Measurements from ENCODE around the gene EVC.
"Not testable (repeated sequence)": the region's sequence is repeated elsewhere in the genome, so short reads cannot be mapped to it uniquely, and the experiment has no call there.

- TF ChIP-seq, protein P1, sequence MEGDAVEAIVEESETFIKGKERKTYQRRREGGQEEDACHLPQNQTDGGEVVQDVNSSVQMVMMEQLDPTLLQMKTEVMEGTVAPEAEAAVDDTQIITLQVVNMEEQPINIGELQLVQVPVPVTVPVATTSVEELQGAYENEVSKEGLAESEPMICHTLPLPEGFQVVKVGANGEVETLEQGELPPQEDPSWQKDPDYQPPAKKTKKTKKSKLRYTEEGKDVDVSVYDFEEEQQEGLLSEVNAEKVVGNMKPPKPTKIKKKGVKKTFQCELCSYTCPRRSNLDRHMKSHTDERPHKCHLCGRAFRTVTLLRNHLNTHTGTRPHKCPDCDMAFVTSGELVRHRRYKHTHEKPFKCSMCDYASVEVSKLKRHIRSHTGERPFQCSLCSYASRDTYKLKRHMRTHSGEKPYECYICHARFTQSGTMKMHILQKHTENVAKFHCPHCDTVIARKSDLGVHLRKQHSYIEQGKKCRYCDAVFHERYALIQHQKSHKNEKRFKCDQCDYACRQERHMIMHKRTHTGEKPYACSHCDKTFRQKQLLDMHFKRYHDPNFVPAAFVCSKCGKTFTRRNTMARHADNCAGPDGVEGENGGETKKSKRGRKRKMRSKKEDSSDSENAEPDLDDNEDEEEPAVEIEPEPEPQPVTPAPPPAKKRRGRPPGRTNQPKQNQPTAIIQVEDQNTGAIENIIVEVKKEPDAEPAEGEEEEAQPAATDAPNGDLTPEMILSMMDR (IDR thresholded peaks at IDR 0.05): not testable (repeated sequence)
- TF ChIP-seq POLR2A, POLR2AphosphoS5, EP300 (IDR thresholded peaks at IDR 0.05): not testable (repeated sequence)
These were observed 101.1 kb downstream of the EVC start for GRCh38 chr4:5812057-5812456.

Data from suprapubic skin (tissue), 4 donors.